ENCODE measurements around the gene MXRA8.

- no peak for TF ChIP-seq CTCF (IDR thresholded peaks at IDR 0.05)
- TF ChIP-seq POLR2A (IDR thresholded peaks at IDR 0.05) = no peak
- no peak for TF ChIP-seq POLR2AphosphoS5 (IDR thresholded peaks at IDR 0.05; ENCODE audit: insufficient read depth in 1 of 2, low read depth in 1 of 2)
Measured at GRCh38 chr1:1390675-1391074, 32.3 kb upstream of the MXRA8 start.

All from vagina (tissue), 2 donors.